ENCODE data around the gene NEGR1. TPM values are rescaled to one million over a fixed set of nuclear protein-coding genes. Genes with fewer than 3 reads are reported as not detected.

The NEGR1 gene
- total RNA-seq, 2 experiments from 2014 or later, result not detected

GRCh38 chr1:72060466-72061245, 221.7 kb downstream of the NEGR1 start:
- POLR2A ChIA-PET, result no interaction called here
- CTCF ChIA-PET, result no interaction called here
- Mint-ChIP-seq H3K4me1 (ENCODE audit: low read depth) (no peaks in the 10 kb centered on the region), H3K27me3 (no peaks in the 10 kb centered on the region), H3K36me3 (ENCODE audit: low read depth) (no peaks in the 10 kb centered on the region), H3K9me3 (no peaks in the 10 kb centered on the region), H3K27ac (no peak overlapping the region), H3K4me3 (no peak overlapping the region)
- ATAC-seq (no peak), DNase-seq (no peak)
- intact Hi-C loops (cut with micrococcal nuclease), result no loop called here
- TF ChIP-seq, protein P1, sequence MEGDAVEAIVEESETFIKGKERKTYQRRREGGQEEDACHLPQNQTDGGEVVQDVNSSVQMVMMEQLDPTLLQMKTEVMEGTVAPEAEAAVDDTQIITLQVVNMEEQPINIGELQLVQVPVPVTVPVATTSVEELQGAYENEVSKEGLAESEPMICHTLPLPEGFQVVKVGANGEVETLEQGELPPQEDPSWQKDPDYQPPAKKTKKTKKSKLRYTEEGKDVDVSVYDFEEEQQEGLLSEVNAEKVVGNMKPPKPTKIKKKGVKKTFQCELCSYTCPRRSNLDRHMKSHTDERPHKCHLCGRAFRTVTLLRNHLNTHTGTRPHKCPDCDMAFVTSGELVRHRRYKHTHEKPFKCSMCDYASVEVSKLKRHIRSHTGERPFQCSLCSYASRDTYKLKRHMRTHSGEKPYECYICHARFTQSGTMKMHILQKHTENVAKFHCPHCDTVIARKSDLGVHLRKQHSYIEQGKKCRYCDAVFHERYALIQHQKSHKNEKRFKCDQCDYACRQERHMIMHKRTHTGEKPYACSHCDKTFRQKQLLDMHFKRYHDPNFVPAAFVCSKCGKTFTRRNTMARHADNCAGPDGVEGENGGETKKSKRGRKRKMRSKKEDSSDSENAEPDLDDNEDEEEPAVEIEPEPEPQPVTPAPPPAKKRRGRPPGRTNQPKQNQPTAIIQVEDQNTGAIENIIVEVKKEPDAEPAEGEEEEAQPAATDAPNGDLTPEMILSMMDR (IDR thresholded peaks at IDR 0.05), result no peak

- Mint-ChIP-seq H3K9me3 (no peaks in the 10 kb centered on the region), H3K36me3 (ENCODE audit: low read depth) (no peaks in the 10 kb centered on the region), H3K4me1 (ENCODE audit: low read depth) (no peaks in the 10 kb centered on the region), H3K27me3 (no peaks in the 10 kb centered on the region), H3K27ac (no peak overlapping the region), H3K4me3 (no peak overlapping the region)
- DNase-seq (no peak), ATAC-seq (no peak)
- CTCF ChIA-PET, result no interaction called here
- TF ChIP-seq, protein P1 (IDR thresholded peaks at IDR 0.05), result no peak
- POLR2A ChIA-PET, result no interaction called here
- intact Hi-C loops (cut with micrococcal nuclease), result no loop called here
Measured at GRCh38 chr1:72056516-72056915, 225.8 kb downstream of the NEGR1 start.

- intact Hi-C loops (cut with micrococcal nuclease), result no loop called here
- H3K27me3 Mint-ChIP-seq, result no peaks in the 10 kb centered on the region
- no peaks in the 10 kb centered on the region for H3K36me3 Mint-ChIP-seq (ENCODE audit: low read depth)
- DNase-seq (no peak), ATAC-seq (no peak)
- H3K27ac Mint-ChIP-seq, result no peak overlapping the region
- TF ChIP-seq, protein P1 (IDR thresholded peaks at IDR 0.05), result no peak
- H3K9me3 Mint-ChIP-seq, result peaks cover 2% of the 10 kb centered on the region
- ChIA-PET POLR2A (no interaction called here), CTCF (interaction anchor here (0.7 kb wide), 1 partner anchor 13 kb away, joined by 3 read pairs; no protein-coding TSS in a partner anchor)
- no peaks in the 10 kb centered on the region for H3K4me1 Mint-ChIP-seq (ENCODE audit: low read depth)
- no peak overlapping the region for H3K4me3 Mint-ChIP-seq
Measured at GRCh38 chr1:72051538-72051937, 230.8 kb downstream of the NEGR1 start.

- H3K4me3 Mint-ChIP-seq, result no peak overlapping the region
- TF ChIP-seq, protein P1 (IDR thresholded peaks at IDR 0.05), result no peak
- no peaks in the 10 kb centered on the region for H3K36me3 Mint-ChIP-seq (ENCODE audit: low read depth)
- ChIA-PET POLR2A (no interaction called here), CTCF (no interaction called here)
- H3K27ac Mint-ChIP-seq, result no peak overlapping the region
- ATAC-seq (no peak), DNase-seq (no peak)
- peaks cover 2% of the 10 kb centered on the region for H3K9me3 Mint-ChIP-seq
- intact Hi-C loops (cut with micrococcal nuclease), result no loop called here
- no peaks in the 10 kb centered on the region for H3K4me1 Mint-ChIP-seq (ENCODE audit: low read depth)
- H3K27me3 Mint-ChIP-seq, result no peaks in the 10 kb centered on the region
Measured at GRCh38 chr1:72050551-72050950, 231.8 kb downstream of the NEGR1 start.

DNA sequence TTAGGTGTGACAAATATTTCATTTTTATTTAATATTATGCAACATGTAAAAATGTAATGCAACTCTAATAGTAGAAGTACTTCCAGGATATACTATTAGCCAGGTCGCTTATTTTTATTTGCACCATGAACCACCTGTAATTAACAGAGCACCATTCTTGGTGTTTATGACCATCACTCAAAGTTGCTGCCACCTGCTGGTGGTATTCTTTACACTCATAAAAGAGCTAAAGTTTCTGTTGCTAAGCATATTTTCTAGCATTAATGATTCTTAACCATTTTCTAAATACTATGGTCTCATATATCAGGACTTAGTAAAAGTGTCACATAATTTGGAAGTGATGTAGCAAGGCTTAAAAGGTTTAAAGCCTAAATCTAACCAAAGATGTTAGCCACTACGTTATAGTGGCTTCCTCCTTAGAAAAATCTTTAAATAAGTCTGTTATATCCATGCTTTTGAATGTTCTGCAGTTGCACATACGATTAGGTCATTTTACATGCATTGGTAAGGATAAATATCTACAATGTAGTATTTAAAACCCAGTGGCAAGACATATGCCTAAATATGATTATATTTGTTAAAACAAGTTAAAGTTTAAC, 244.5 kb downstream of the NEGR1 start:
- ATAC-seq (no peak), DNase-seq (peak; percentile 44)
- Mint-ChIP-seq H3K27ac (no peak overlapping the region), H3K4me3 (no peak overlapping the region), H3K4me1 (ENCODE audit: low read depth) (no peaks in the 10 kb centered on the region), H3K9me3 (no peaks in the 10 kb centered on the region), H3K27me3 (no peaks in the 10 kb centered on the region), H3K36me3 (ENCODE audit: low read depth) (no peaks in the 10 kb centered on the region)
- CTCF ChIA-PET, result interaction anchor here (0.9 kb wide), 1 partner anchor 14 kb away, joined by 3 read pairs; no protein-coding TSS in a partner anchor
- POLR2A ChIA-PET, result interaction anchor here (0.6 kb wide), 1 partner anchor 1747 kb away, joined by 3 read pairs; no protein-coding TSS in a partner anchor
- TF ChIP-seq, protein P1 (IDR thresholded peaks at IDR 0.05), result peak; percentile 53
- intact Hi-C loops (cut with micrococcal nuclease), result no loop called here
